GM10847 (cell line): ENCODE data around the gene R3HDM2.

Experiments used
- POLR2A ChIP-seq: IDR thresholded peaks from 2 replicates; pipeline ENCODE4 v1.6.1; 2011; ENCODE audit not compliant: insufficient read length; ENCODE audit errors: extremely low read depth

The R3HDM2 gene

DNA sequence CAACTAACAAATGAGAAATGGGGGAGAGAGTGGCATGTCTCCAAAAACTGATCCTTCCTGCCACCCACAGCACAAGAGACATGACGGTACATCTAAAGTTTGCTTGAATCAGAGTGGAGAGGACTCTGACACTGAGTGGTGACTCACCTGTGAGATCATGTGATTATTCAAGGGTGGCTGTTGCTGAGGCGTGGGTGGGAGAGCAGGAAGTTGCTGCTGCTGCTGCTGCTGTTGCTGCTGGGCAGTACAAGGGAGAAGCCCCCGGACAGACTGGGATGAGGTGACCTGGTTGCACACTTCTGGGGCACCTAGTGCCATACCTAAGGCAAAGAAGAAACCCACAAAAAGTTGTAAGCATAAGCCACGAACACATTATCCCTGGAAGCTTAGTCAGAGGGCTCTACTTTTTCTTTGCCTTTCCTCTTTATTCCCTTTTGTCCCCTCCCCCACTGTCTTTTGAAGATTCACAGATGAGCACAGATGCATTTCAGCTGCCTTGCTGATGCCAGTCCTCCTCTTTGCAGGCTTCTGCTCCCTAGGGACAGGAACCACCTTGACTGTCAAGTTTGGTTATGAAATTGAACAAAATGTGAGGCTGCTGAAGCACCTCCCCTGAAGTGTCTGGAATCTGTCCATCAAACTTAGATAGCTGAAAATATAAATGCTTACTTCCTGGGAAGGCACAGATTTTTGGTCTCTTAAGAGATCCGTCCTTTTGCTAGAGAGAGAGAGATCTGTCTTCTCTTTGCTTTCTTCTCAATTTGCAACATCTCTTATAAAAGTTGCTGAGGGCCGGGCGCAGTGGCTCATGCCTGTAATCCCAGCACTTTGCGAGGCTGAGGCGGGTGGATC is 150.4 kb downstream of the R3HDM2 start:
- no peak for TF ChIP-seq POLR2A

DNA sequence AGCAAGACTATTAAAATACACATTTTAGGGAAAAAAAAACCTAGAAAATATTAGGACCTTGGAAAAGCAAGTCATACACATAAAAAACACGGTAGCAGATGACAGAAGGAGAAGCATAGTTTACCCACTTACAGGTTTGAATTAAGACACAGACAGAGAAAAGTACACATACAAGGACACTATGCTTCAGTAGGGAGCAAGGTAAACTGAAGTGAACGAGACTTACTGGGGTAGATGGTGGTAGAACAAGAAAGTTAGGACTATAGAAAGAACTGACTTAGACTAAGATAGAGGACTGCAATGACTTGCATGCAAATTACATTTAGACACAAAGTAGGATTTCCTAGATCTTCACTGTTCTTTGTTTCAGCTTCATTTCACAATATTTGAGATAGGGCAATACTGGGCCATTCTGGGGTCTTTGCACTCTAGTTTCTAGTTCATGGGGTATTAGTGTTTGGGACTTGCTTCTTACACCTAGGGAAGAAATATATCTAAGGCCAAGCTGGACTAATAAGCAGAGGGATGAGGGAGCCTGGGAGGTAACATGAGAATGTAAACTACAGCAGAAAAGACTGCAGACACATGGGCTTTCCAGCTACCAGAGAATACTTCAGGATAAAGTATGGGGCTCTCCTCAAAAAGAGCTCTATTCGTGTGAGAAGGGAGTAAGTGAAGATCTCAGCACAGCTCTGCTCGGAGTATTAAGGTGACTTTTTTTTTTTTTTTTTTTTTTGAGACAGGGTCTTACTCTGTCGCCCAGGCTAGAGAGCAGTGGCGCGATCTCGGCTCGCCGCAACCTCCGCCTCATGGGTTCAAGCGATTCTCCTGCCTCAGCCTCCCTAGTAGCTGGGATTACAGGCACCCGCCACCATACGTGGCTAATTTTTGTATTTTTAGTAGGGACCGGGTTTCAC is 152.1 kb downstream of the R3HDM2 start:
- no peak for TF ChIP-seq POLR2A

DNA sequence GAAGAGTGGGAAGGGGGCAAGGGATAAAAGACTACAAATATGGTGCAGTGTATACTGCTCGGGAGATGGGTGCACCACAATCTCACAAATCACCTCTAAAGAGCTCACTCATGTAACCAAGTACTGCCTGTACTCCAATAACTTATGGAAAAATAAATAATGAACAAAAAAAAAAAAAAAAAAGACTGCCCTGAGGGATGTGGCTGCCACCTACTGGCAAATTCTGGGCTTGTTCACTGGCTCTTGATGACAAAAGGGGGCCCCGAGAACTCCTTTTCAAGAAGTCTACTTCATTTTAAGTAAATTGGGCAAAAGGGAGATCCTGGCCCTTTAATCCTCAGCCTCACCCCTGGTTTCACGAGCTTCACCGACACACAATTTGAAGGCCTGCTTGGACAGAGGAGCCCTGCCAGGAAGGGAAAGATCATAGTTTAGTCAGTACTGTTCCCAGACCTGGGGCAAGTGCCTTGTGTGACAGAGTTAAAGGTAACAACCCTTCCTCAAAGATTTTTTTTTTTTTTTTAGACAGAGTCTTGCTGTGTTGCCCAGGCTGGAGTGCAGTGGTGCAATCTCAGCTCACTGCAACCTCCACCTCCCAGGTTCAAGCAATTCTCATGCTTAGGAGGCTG is 153.8 kb downstream of the R3HDM2 start:
- TF ChIP-seq POLR2A: no peak

GRCh38 chr12:57273516-57273915 is 157.3 kb downstream of the R3HDM2 start:
- TF ChIP-seq POLR2A: no peak

DNA sequence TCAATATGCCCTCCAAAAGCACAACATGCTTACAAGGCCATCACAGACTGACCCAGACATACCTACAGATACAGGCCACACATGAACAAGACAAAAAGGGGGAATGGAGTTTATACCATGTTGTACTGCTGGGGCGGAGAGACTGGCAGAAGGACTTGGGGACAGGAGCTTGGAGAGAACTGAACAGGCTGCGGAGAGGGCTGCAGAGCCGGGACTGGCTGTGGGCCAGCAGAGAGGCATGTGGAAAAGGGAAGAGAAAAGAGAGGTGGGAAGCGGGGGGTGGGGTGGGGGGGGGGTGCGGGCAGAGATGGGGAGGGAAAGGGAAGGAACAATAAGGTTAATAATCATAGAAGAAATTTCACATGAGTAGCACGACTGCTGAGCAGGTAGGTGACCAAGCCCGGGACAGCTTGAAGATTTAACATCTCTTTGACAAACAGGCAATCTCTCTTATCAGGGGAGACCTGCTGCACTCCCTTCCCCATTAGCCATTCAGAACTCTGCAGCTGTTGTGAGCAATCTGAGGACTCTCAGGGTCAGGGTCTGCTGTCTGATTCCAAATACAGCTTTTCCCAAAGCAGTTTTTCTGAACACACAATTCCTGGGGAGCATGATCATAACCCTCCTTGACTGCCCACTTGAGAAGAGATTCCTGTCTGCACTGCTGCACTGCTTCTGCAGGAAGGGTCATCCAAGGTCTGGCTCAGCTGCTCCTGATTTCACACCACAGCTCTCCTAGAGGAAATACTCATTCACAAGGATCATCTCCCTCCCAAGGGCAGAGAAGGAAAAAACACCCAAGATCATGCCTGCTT is 158.3 kb downstream of the R3HDM2 start:
- TF ChIP-seq POLR2A: no peak

- TF ChIP-seq POLR2A: no peak
Observed at GRCh38 chr12:57270966-57271470, 159.8 kb downstream of the R3HDM2 start.

- TF ChIP-seq POLR2A: no peak
Observed at GRCh38 chr12:57268264-57268663, 162.6 kb downstream of the R3HDM2 start.

DNA sequence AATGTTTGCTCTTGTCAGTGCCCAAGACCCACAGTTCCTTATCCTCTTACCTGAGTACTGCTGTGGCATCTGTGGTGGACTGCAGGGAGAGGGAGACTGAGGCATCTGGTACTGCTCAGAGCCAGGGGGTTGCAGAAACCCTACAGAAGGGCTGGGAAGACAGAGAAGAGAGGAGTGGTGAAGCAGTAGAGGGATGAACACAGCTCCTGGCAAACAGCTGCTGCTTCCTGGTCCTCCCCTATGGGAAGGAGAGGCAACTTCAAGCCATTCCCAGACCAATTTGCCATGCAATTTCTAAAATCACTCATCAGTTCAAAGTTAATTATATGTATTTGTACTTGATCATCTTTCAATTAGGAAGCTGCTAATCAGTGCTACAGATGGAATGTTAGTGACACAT is 164.2 kb downstream of the R3HDM2 start:
- TF ChIP-seq POLR2A: no peak

GRCh38 chr12:57263096-57263495 is 167.7 kb downstream of the R3HDM2 start:
- no peak for TF ChIP-seq POLR2A

- no peak for TF ChIP-seq POLR2A
Observed at GRCh38 chr12:57262126-57262822, 168.6 kb downstream of the R3HDM2 start.

GRCh38 chr12:57261428-57261865 is 169.4 kb downstream of the R3HDM2 start:
- TF ChIP-seq POLR2A: no peak

DNA sequence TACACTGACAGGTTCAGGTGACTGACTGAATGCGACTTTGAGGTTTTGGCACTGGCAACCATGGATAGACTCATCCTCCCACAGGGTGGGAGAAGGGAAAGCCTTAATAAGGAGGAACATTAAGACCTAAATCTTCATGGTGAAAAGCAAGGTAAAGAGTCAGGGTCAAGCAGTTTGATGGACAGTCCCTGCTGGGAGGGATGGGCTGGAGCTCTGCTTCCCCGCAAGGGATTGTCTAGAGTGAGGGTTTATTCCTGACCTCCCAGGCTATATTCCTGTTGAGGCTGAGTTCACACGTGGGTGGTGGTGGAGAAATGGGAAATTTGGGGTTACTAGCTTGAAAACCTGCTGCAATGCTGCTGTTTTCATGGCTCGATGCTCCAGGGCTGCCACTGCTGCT is 170.5 kb downstream of the R3HDM2 start:
- TF ChIP-seq POLR2A: no peak

- TF ChIP-seq POLR2A: no peak
Observed at GRCh38 chr12:57258977-57259970, 171.6 kb downstream of the R3HDM2 start.

DNA sequence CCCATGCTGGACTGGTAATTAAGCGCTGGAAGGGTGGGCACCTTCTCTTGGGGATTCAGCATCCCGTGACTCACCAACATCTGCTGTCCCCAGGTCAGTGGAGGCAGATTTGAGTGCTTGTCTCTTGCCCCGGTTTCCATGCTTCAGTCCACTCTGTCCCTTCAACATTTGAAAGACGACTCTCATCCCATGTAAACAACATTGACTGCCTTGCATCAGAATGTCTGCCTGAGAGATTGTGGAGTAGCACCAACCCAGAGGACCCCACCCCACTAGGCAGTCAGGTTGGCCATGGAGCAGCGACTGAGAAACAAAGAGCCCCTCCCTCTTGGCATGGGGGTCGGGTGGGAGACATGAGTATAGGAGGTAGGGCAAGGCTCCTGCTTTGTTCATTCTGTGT is 174.9 kb downstream of the R3HDM2 start:
- no peak for TF ChIP-seq POLR2A
